ENCODE measurements around the gene PAQR9. TPM values are rescaled to one million over a fixed set of nuclear protein-coding genes. Genes with fewer than 3 reads are reported as not detected.
A peak's percentile ranks its signal among the peaks of the same experiment; 100 is the strongest.

Gene PAQR9
- total and polyA plus RNA-seq, 2 of the 13 experiments (the other 11 are each of a cell fraction or from before 2014, with no cell fraction given) = 3.7 to 10.3 TPM

GRCh38 chr3:142962520-142963233 lies 797 bp downstream of the PAQR9 start (continued):
- TF ChIP-seq ZNF670 (CRISPR knock-in tag; IDR thresholded peaks at IDR 0.05; ENCODE audit: borderline replicate concordance) = peak; percentile 64; the same call in 1 of the 2 replicates
- TF ChIP-seq GTF2F1 (IDR thresholded peaks at IDR 0.05; ENCODE audit: low read length) = no peak
- no peak for TF ChIP-seq ARID3A (IDR thresholded peaks at IDR 0.05; ENCODE audit: low read depth, low read length)
- peak; percentile 58; the same call in 1 of the 2 replicates for TF ChIP-seq ZNF773 (CRISPR knock-in tag; IDR thresholded peaks at IDR 0.05; ENCODE audit: borderline replicate concordance)
- TF ChIP-seq ZNF891 (CRISPR knock-in tag; IDR thresholded peaks at IDR 0.05) = peak; percentile 88; the same call in 1 of the 2 replicates
- no peak for TF ChIP-seq HNF4A (CRISPR knock-in tag; IDR thresholded peaks at IDR 0.05)
- TF ChIP-seq ZSCAN30 (CRISPR knock-in tag; IDR thresholded peaks at IDR 0.05) = no peak
- peak; percentile 40 for TF ChIP-seq POGZ (CRISPR knock-in tag; IDR thresholded peaks at IDR 0.05)
- TF ChIP-seq FOSL2 (CRISPR knock-in tag; IDR thresholded peaks at IDR 0.05) = no peak
- TF ChIP-seq ZNF781 (CRISPR knock-in tag; IDR thresholded peaks at IDR 0.05; ENCODE audit: borderline replicate concordance, not compliant biosample characterization) = no peak
- TF ChIP-seq FOXJ3 (CRISPR knock-in tag; IDR thresholded peaks at IDR 0.05; ENCODE audit: borderline replicate concordance) = no peak
- no peak for TF ChIP-seq GABPA (IDR thresholded peaks at IDR 0.05; ENCODE audit: low read depth, low read length)
- TF ChIP-seq GABPA (CRISPR knock-in tag; IDR thresholded peaks at IDR 0.05; ENCODE audit: low read depth) = no peak
- no peak for TF ChIP-seq IKZF1 (IDR thresholded peaks at IDR 0.05)
- peak; percentile 95 for TF ChIP-seq KDM5B (CRISPR knock-in tag; IDR thresholded peaks at IDR 0.05; ENCODE audit: borderline replicate concordance)
- TF ChIP-seq ZNF616 (CRISPR knock-in tag; IDR thresholded peaks at IDR 0.05; ENCODE audit: low read depth) = no peak; the same call in 1 of the 2 replicates
- 0 out of 2 replicates have a peak, but pooled peaks have one; percentile 72 for TF ChIP-seq ZNF280D (CRISPR knock-in tag; IDR thresholded peaks at IDR 0.05)
- TF ChIP-seq SNRNP70 (IDR thresholded peaks at IDR 0.05; ENCODE audit: low read depth, low read length) = no peak
- TF ChIP-seq, protein P1, sequence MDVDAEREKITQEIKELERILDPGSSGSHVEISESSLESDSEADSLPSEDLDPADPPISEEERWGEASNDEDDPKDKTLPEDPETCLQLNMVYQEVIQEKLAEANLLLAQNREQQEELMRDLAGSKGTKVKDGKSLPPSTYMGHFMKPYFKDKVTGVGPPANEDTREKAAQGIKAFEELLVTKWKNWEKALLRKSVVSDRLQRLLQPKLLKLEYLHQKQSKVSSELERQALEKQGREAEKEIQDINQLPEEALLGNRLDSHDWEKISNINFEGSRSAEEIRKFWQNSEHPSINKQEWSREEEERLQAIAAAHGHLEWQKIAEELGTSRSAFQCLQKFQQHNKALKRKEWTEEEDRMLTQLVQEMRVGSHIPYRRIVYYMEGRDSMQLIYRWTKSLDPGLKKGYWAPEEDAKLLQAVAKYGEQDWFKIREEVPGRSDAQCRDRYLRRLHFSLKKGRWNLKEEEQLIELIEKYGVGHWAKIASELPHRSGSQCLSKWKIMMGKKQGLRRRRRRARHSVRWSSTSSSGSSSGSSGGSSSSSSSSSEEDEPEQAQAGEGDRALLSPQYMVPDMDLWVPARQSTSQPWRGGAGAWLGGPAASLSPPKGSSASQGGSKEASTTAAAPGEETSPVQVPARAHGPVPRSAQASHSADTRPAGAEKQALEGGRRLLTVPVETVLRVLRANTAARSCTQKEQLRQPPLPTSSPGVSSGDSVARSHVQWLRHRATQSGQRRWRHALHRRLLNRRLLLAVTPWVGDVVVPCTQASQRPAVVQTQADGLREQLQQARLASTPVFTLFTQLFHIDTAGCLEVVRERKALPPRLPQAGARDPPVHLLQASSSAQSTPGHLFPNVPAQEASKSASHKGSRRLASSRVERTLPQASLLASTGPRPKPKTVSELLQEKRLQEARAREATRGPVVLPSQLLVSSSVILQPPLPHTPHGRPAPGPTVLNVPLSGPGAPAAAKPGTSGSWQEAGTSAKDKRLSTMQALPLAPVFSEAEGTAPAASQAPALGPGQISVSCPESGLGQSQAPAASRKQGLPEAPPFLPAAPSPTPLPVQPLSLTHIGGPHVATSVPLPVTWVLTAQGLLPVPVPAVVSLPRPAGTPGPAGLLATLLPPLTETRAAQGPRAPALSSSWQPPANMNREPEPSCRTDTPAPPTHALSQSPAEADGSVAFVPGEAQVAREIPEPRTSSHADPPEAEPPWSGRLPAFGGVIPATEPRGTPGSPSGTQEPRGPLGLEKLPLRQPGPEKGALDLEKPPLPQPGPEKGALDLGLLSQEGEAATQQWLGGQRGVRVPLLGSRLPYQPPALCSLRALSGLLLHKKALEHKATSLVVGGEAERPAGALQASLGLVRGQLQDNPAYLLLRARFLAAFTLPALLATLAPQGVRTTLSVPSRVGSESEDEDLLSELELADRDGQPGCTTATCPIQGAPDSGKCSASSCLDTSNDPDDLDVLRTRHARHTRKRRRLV (CRISPR knock-in tag; IDR thresholded peaks at IDR 0.05) = no peak
- TF ChIP-seq KLF6 (CRISPR knock-in tag; IDR thresholded peaks at IDR 0.05) = 0 out of 2 replicates have a peak, but pooled peaks have one; percentile 32
- TF ChIP-seq ESRRA (CRISPR knock-in tag; IDR thresholded peaks at IDR 0.05; ENCODE audit: low read depth) = no peak
